ENCODE measurements around the gene MYO18B.

Gene MYO18B

GRCh38 chr22:25712661-25713400 lies 29.2 kb upstream of the MYO18B start:
- no peak overlapping the region for H3K4me3 ChIP-seq (ENCODE audit: low read depth, low read length)
- no peak for TF ChIP-seq CTCF (IDR thresholded peaks at IDR 0.05; ENCODE audit: low read depth, low read length, missing control alignments)
- in situ Hi-C loops (cut with HindIII; ENCODE audit: low sequenced_read_pairs), result loop anchor here (5.0 kb wide), 1 partner anchor 59 kb away; no protein-coding TSS in a partner anchor
- no peak for DNase-seq (ENCODE audit: low read depth)

- no peak overlapping the region for H3K4me3 ChIP-seq (ENCODE audit: low read depth, low read length)
- TF ChIP-seq CTCF (IDR thresholded peaks at IDR 0.05; ENCODE audit: low read depth, low read length, missing control alignments), result no peak
- in situ Hi-C loops (cut with HindIII; ENCODE audit: low sequenced_read_pairs), result loop anchor here (5.0 kb wide), 1 partner anchor 58 kb away; no protein-coding TSS in a partner anchor
- no peak for DNase-seq (ENCODE audit: low read depth)
These were observed 27.9 kb upstream of the MYO18B start for GRCh38 chr22:25714070-25714469.

GRCh38 chr22:25714739-25715138 lies 27.2 kb upstream of the MYO18B start:
- TF ChIP-seq CTCF (IDR thresholded peaks at IDR 0.05; ENCODE audit: low read depth, low read length, missing control alignments), result no peak
- in situ Hi-C loops (cut with HindIII; ENCODE audit: low sequenced_read_pairs), result loop anchor here (5.0 kb wide), 1 partner anchor 58 kb away; no protein-coding TSS in a partner anchor
- no peak for DNase-seq (ENCODE audit: low read depth)
- H3K4me3 ChIP-seq (ENCODE audit: low read depth, low read length), result no peak overlapping the region

GRCh38 chr22:25716637-25717036 lies 25.4 kb upstream of the MYO18B start:
- no peak for TF ChIP-seq CTCF (IDR thresholded peaks at IDR 0.05; ENCODE audit: low read depth, low read length, missing control alignments)
- DNase-seq (ENCODE audit: low read depth), result no peak
- in situ Hi-C loops (cut with HindIII; ENCODE audit: low sequenced_read_pairs), result no loop called here
- H3K4me3 ChIP-seq (ENCODE audit: low read depth, low read length), result no peak overlapping the region

- TF ChIP-seq CTCF (IDR thresholded peaks at IDR 0.05; ENCODE audit: low read depth, low read length, missing control alignments), result no peak
- DNase-seq (ENCODE audit: low read depth), result no peak
- no peak overlapping the region for H3K4me3 ChIP-seq (ENCODE audit: low read depth, low read length)
- in situ Hi-C loops (cut with HindIII; ENCODE audit: low sequenced_read_pairs), result no loop called here
These were observed 23.7 kb upstream of the MYO18B start for GRCh38 chr22:25718135-25718840.

GRCh38 chr22:25722223-25722622 lies 19.8 kb upstream of the MYO18B start:
- DNase-seq (ENCODE audit: low read depth), result no peak
- H3K4me3 ChIP-seq (ENCODE audit: low read depth, low read length), result no peak overlapping the region
- in situ Hi-C loops (cut with HindIII; ENCODE audit: low sequenced_read_pairs), result no loop called here
- no peak for TF ChIP-seq CTCF (IDR thresholded peaks at IDR 0.05; ENCODE audit: low read depth, low read length, missing control alignments)

Measured in astrocyte of the cerebellum (primary cell).